ENCODE results near the gene FSTL5. TPM values are rescaled to one million over a fixed set of nuclear protein-coding genes. Genes with fewer than 3 reads are reported as not detected.

FSTL5 gene
- total RNA-seq, 2 donors from 2014 or later, result not detected

- Histone ChIP-seq H3K36me3 (no peaks in the 10 kb centered on the region), H3K4me3 (no peak overlapping the region), H3K4me1 (ENCODE audit: control insufficient read depth in 1 of 2, low read depth in 2 of 2) (no peaks in the 10 kb centered on the region), H3K27me3 (replicated peaks; ENCODE audit: insufficient read depth) (no peaks in the 10 kb centered on the region), H3K9me3 (no peaks in the 10 kb centered on the region), H3K27ac (no peak overlapping the region)
- ATAC-seq (ENCODE audit: insufficient number of reproducible peaks, low FRiP score, low read depth) (no peak), DNase-seq (ENCODE audit: low spot score) (no peak)
- no peak for TF ChIP-seq CTCF (IDR thresholded peaks at IDR 0.05)
These were observed 243.3 kb downstream of the FSTL5 start for GRCh38 chr4:161920304-161921052.

GRCh38 chr4:161919442-161920220 lies 244.2 kb downstream of the FSTL5 start:
- Histone ChIP-seq H3K36me3 (no peaks in the 10 kb centered on the region), H3K4me3 (no peak overlapping the region), H3K4me1 (ENCODE audit: control insufficient read depth in 1 of 2, low read depth in 2 of 2) (no peaks in the 10 kb centered on the region), H3K9me3 (no peaks in the 10 kb centered on the region), H3K27me3 (replicated peaks; ENCODE audit: insufficient read depth) (no peaks in the 10 kb centered on the region), H3K27ac (no peak overlapping the region)
- no peak for ATAC-seq (ENCODE audit: insufficient number of reproducible peaks, low FRiP score, low read depth)
- DNase-seq (ENCODE audit: low spot score), result no peak
- no peak for TF ChIP-seq CTCF (IDR thresholded peaks at IDR 0.05)

GRCh38 chr4:161916035-161916434 lies 247.8 kb downstream of the FSTL5 start:
- Histone ChIP-seq H3K9me3 (no peaks in the 10 kb centered on the region), H3K4me1 (ENCODE audit: control insufficient read depth in 1 of 2, low read depth in 2 of 2) (no peaks in the 10 kb centered on the region), H3K27ac (no peak overlapping the region), H3K27me3 (replicated peaks; ENCODE audit: insufficient read depth) (no peaks in the 10 kb centered on the region), H3K4me3 (no peak overlapping the region), H3K36me3 (no peaks in the 10 kb centered on the region)
- no peak for DNase-seq (ENCODE audit: low spot score)
- no peak for ATAC-seq (ENCODE audit: insufficient number of reproducible peaks, low FRiP score, low read depth)
- TF ChIP-seq CTCF (IDR thresholded peaks at IDR 0.05), result no peak

- H3K9me3 ChIP-seq, result no peaks in the 10 kb centered on the region
- H3K4me1 ChIP-seq (ENCODE audit: control insufficient read depth in 1 of 2, low read depth in 2 of 2), result no peaks in the 10 kb centered on the region
- no peak for TF ChIP-seq CTCF (IDR thresholded peaks at IDR 0.05)
- no peak overlapping the region for H3K27ac ChIP-seq
- H3K27me3 ChIP-seq (replicated peaks; ENCODE audit: insufficient read depth), result no peaks in the 10 kb centered on the region
- ATAC-seq (ENCODE audit: insufficient number of reproducible peaks, low FRiP score, low read depth) (no peak), DNase-seq (ENCODE audit: low spot score) (no peak)
- H3K36me3 ChIP-seq, result no peaks in the 10 kb centered on the region
- no peak overlapping the region for H3K4me3 ChIP-seq
These were observed 256.2 kb downstream of the FSTL5 start for GRCh38 chr4:161907590-161907955.

GRCh38 chr4:161906836-161907589 lies 256.8 kb downstream of the FSTL5 start:
- Histone ChIP-seq H3K36me3 (no peaks in the 10 kb centered on the region), H3K9me3 (no peaks in the 10 kb centered on the region), H3K4me3 (no peak overlapping the region), H3K27me3 (replicated peaks; ENCODE audit: insufficient read depth) (no peaks in the 10 kb centered on the region), H3K4me1 (ENCODE audit: control insufficient read depth in 1 of 2, low read depth in 2 of 2) (no peaks in the 10 kb centered on the region), H3K27ac (no peak overlapping the region)
- TF ChIP-seq CTCF (IDR thresholded peaks at IDR 0.05), result no peak
- ATAC-seq (ENCODE audit: insufficient number of reproducible peaks, low FRiP score, low read depth) (no peak), DNase-seq (ENCODE audit: low spot score) (no peak)

Data from thoracic aorta (tissue), 2 donors.